HK-2 (cell line): ENCODE results near the gene PDE3A.
"Not testable (repeated sequence)": the region's sequence is repeated elsewhere in the genome, so short reads cannot be mapped to it uniquely, and the experiment has no call there.

Source experiments
- DNase-seq: peaks from one replicate; pipeline ENCODE4 v3.0.0-alpha.2; 2018; ENCODE audit not compliant: unreplicated experiment

PDE3A gene

GRCh38 chr12:20374795-20375194 is 6.5 kb downstream of the PDE3A start:
- DNase-seq = no peak

GRCh38 chr12:20375560-20375959 is 7.2 kb downstream of the PDE3A start:
- no peak for DNase-seq

GRCh38 chr12:20376984-20377383 is 8.6 kb downstream of the PDE3A start:
- no peak for DNase-seq

GRCh38 chr12:20377750-20378149 is 9.4 kb downstream of the PDE3A start:
- no peak for DNase-seq

- no peak for DNase-seq
Measured at GRCh38 chr12:20382117-20382516, 13.8 kb downstream of the PDE3A start.

GRCh38 chr12:20383612-20384011 is 15.3 kb downstream of the PDE3A start:
- no peak for DNase-seq

GRCh38 chr12:20384836-20385235 is 16.5 kb downstream of the PDE3A start:
- not testable (repeated sequence) for DNase-seq

GRCh38 chr12:20390846-20391245 is 22.5 kb downstream of the PDE3A start:
- no peak for DNase-seq

GRCh38 chr12:20392339-20392738 is 24.0 kb downstream of the PDE3A start:
- no peak for DNase-seq

GRCh38 chr12:20393707-20394106 is 25.4 kb downstream of the PDE3A start:
- no peak for DNase-seq

- no peak for DNase-seq
Measured at GRCh38 chr12:20395791-20396550, 27.6 kb downstream of the PDE3A start.

GRCh38 chr12:20398686-20399085 is 30.3 kb downstream of the PDE3A start:
- no peak for DNase-seq

GRCh38 chr12:20400003-20400402 is 31.7 kb downstream of the PDE3A start:
- DNase-seq = no peak

- DNase-seq = no peak
Measured at GRCh38 chr12:20403230-20403629, 34.9 kb downstream of the PDE3A start.

- DNase-seq = no peak
Measured at GRCh38 chr12:20404576-20405346, 36.4 kb downstream of the PDE3A start.

- DNase-seq = no peak
Measured at GRCh38 chr12:20409607-20410377, 41.5 kb downstream of the PDE3A start.

GRCh38 chr12:20410734-20411133 is 42.4 kb downstream of the PDE3A start:
- DNase-seq = no peak

- DNase-seq = no peak
Measured at GRCh38 chr12:20411345-20411744, 43.0 kb downstream of the PDE3A start.

GRCh38 chr12:20415028-20415427 is 46.7 kb downstream of the PDE3A start:
- no peak for DNase-seq

- no peak for DNase-seq
Measured at GRCh38 chr12:20415641-20416040, 47.3 kb downstream of the PDE3A start.

GRCh38 chr12:20420557-20420956 is 52.2 kb downstream of the PDE3A start:
- DNase-seq = no peak

GRCh38 chr12:20421421-20421820 is 53.1 kb downstream of the PDE3A start:
- DNase-seq = no peak
